KMS-11 (cell line): ENCODE results near the gene NSMCE4A.
"Not testable (repeated sequence)": the region's sequence is repeated elsewhere in the genome, so short reads cannot be mapped to it uniquely, and the experiment has no call there.

Experiments used
- H2AFZ ChIP-seq: fragments of 200-600 bp; sonication (generic); 2 replicates; pipeline ENCODE4 v1.6.1; 2016; ENCODE audit warnings: antibody characterized with exemption, mixed run types, low read depth
- H3K27ac ChIP-seq: fragments of 200-600 bp; sonication (generic); 2 replicates; pipeline ENCODE4 v1.6.1; 2016; ENCODE audit warnings: mild to moderate bottlenecking, mixed run types
- H3K27me3 ChIP-seq: fragments of 200-600 bp; sonication (generic); 2 replicates; pipeline ENCODE4 v1.6.1; 2017; ENCODE audit warnings: mild to moderate bottlenecking, low read depth, mixed run types, moderate library complexity; ENCODE audit not compliant: insufficient read depth
- H3K36me3 ChIP-seq: fragments of 200-600 bp; sonication (generic); 2 replicates; pipeline ENCODE4 v1.6.1; 2017; ENCODE audit warnings: mild to moderate bottlenecking, mixed run types; ENCODE audit not compliant: insufficient read depth
- H3K4me1 ChIP-seq: fragments of 200-600 bp; sonication (generic); 2 replicates; pipeline ENCODE4 v1.6.1; 2016; ENCODE audit warnings: mild to moderate bottlenecking, low read depth, mixed run types; ENCODE audit not compliant: poor library complexity, severe bottlenecking
- H3K4me2 ChIP-seq: fragments of 200-600 bp; sonication (generic); 2 replicates; pipeline ENCODE4 v1.7.0; 2016; ENCODE audit warnings: mild to moderate bottlenecking, mixed run types
- H3K4me3 ChIP-seq: fragments of 200-600 bp; sonication (generic); IDR thresholded peaks from 2 replicates; pipeline ENCODE4 v1.6.1; 2017; ENCODE audit warnings: low read depth, low read length, mixed read lengths; ENCODE audit not compliant: insufficient read depth
- H3K79me2 ChIP-seq: fragments of 200-600 bp; sonication (generic); 2 replicates; pipeline ENCODE4 v1.6.1; 2016; ENCODE audit warnings: low read depth, mixed run types; ENCODE audit not compliant: insufficient read depth
- H3K9ac ChIP-seq: fragments of 200-600 bp; sonication (generic); 2 replicates; pipeline ENCODE4 v1.6.1; 2016; ENCODE audit warnings: mild to moderate bottlenecking, mixed run types
- H4K20me1 ChIP-seq: fragments of 200-600 bp; sonication (generic); 2 replicates; pipeline ENCODE4 v1.6.1; 2016; ENCODE audit warnings: mild to moderate bottlenecking, mixed run types; ENCODE audit not compliant: insufficient read depth
- CTCF ChIP-seq: fragments of 200-600 bp; sonication (generic); conservative IDR thresholded peaks from 2 replicates; pipeline ENCODE4 v1.6.1; 2017; ENCODE audit warnings: low read depth, mild to moderate bottlenecking, antibody characterized with exemption, low read length, moderate library complexity, mixed read lengths

NSMCE4A gene

GRCh38 chr10:121942749-121943416 is 32.1 kb downstream of the NSMCE4A start:
- Histone ChIP-seq H3K36me3 (no peaks in the 10 kb centered on the region), H2AFZ (no peak overlapping the region), H3K4me3 (no peak overlapping the region), H3K4me2 (no peak overlapping the region), H4K20me1 (no peaks in the 10 kb centered on the region), H3K79me2 (no peaks in the 10 kb centered on the region), H3K9ac (no peak overlapping the region), H3K4me1 (no peaks in the 10 kb centered on the region), H3K27me3 (no peaks in the 10 kb centered on the region), H3K27ac (no peak overlapping the region)
- no peak for TF ChIP-seq CTCF

GRCh38 chr10:121941532-121941931 is 33.5 kb downstream of the NSMCE4A start:
- TF ChIP-seq CTCF, result no peak

GRCh38 chr10:121936295-121936694 is 38.7 kb downstream of the NSMCE4A start:
- no peak overlapping the region for H2AFZ ChIP-seq
- H3K4me1 ChIP-seq, result no peaks in the 10 kb centered on the region
- H4K20me1 ChIP-seq, result no peaks in the 10 kb centered on the region
- H3K9ac ChIP-seq, result no peak overlapping the region
- H3K79me2 ChIP-seq, result no peaks in the 10 kb centered on the region
- no peak overlapping the region for H3K27ac ChIP-seq
- no peaks in the 10 kb centered on the region for H3K27me3 ChIP-seq
- no peak overlapping the region for H3K4me3 ChIP-seq
- no peak for TF ChIP-seq CTCF
- no peaks in the 10 kb centered on the region for H3K36me3 ChIP-seq
- no peak overlapping the region for H3K4me2 ChIP-seq

More at GRCh38 chr10:121941532-121941931, 33.5 kb downstream of the NSMCE4A start:
- H3K4me2 ChIP-seq, result no peak overlapping the region
- no peak overlapping the region for H3K9ac ChIP-seq
- no peak overlapping the region for H3K27ac ChIP-seq
- H3K4me3 ChIP-seq, result no peak overlapping the region
- H4K20me1 ChIP-seq, result no peaks in the 10 kb centered on the region
- H3K36me3 ChIP-seq, result no peaks in the 10 kb centered on the region
- no peaks in the 10 kb centered on the region for H3K79me2 ChIP-seq
- no peaks in the 10 kb centered on the region for H3K27me3 ChIP-seq
- H3K4me1 ChIP-seq, result no peaks in the 10 kb centered on the region
- H2AFZ ChIP-seq, result no peak overlapping the region

- Histone ChIP-seq H2AFZ (no peak overlapping the region), H3K36me3 (no peaks in the 10 kb centered on the region), H3K9ac (no peak overlapping the region), H3K79me2 (no peaks in the 10 kb centered on the region), H3K4me3 (no peak overlapping the region), H3K4me2 (no peak overlapping the region), H4K20me1 (no peaks in the 10 kb centered on the region), H3K4me1 (no peaks in the 10 kb centered on the region), H3K27me3 (no peaks in the 10 kb centered on the region), H3K27ac (no peak overlapping the region)
- no peak for TF ChIP-seq CTCF
Observed at GRCh38 chr10:121935702-121936101, 39.3 kb downstream of the NSMCE4A start.

- Histone ChIP-seq H3K4me1 (peaks cover 12% of the 10 kb centered on the region), H3K79me2 (peaks cover 20% of the 10 kb centered on the region; the same call in 1 of the 2 replicates)
- H3K9ac ChIP-seq, H3K4me2 ChIP-seq, H2AFZ ChIP-seq, H3K4me3 ChIP-seq, H3K36me3 ChIP-seq, H3K27ac ChIP-seq, H4K20me1 ChIP-seq, H3K27me3 ChIP-seq: not testable (repeated sequence)
Observed at GRCh38 chr10:121930268-121931085, 44.5 kb downstream of the NSMCE4A start.

- Histone ChIP-seq H3K79me2 (peaks cover 24% of the 10 kb centered on the region; the same call in 1 of the 2 replicates), H3K4me1 (peaks cover 12% of the 10 kb centered on the region)
- not testable (repeated sequence) for H3K27me3 ChIP-seq, H3K27ac ChIP-seq, H3K4me2 ChIP-seq, H3K36me3 ChIP-seq, H3K9ac ChIP-seq, H2AFZ ChIP-seq, H3K4me3 ChIP-seq, H4K20me1 ChIP-seq
Observed at GRCh38 chr10:121929585-121930267, 45.3 kb downstream of the NSMCE4A start.
